MV-4-11 (cell line): Measurements from ENCODE around the gene RFT1.
A peak's percentile ranks its signal among the peaks of the same experiment; 100 is the strongest.

Experiments used
- DNase-seq: peaks from one replicate; lab custom pipeline; 2025; lab: John Stamatoyannopoulos, UW

Gene RFT1

DNA sequence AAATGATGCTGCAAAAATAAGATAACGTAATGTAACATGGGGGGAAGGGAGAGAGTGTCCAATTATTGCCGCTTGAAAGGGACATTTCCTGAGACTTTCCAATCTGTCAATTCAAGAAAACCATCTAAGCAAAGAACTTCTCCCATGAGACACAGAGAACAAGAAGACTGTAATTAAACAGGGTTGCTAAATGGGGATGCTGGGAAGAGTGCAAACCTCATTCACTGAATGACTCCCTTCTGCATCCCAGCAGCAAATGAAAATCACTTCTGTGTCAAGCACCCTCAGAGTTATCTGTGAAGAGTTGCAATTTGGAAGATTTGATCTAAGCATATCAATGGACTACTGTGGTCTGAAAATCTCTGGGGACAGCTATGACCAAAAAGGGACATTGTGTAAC, 3.6 kb downstream of the RFT1 start:
- no peak for DNase-seq

DNA sequence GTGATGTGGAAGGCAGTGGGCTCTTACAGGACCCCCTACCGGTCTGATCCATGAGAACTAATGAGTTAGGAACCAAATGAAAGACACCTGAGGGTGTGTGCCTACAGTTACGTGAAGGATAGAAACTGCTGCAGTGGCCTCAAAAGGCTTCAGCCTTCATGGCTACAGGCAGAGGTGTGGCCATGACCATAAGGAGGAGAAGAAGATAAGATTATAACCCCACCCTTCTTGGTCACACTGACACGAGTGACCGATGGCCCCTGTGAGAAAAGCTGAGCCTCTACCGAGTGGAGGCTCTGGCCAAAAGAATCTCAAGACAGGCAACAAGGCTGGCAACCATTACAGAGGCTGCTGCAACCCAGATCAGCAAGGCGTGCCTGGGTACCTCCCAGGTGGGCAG, 6.3 kb downstream of the RFT1 start:
- no peak for DNase-seq

DNA sequence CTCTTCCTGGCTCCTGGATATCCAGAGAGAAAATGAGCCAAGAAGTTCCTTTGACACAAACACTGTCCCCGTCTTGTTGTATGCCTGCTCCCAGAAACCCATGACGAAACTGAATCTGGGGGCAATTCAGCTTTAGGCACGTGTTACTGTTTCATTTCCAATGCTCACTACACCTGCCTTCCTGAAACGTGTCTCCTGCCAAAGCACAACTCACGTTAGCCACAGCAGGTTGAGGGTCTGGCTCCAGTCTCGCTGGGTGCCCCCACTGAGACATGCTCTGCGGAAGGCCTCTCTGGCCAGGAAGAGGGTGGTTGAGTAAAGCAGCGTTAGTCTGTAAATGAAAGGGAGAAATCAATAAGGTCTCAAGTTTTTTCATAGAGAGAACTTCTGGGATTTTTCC, 6.7 kb downstream of the RFT1 start:
- no peak for DNase-seq

DNA sequence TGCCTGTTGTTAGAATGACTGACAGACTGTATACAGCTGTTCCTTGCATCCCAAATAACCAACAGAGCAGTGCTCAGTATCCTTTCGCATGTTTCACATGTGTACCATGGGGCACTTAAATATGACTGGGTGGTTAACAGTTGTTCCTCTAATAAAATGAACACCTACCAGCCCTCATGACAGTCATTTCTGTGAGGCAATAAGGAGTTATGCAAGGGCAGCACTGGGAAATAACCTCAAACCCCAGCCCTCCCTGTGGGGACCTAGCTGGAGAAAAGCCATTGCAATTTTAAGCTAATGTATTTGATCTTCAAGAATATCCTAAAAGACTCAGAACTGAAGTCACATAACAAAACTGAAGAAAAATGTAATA, 7.3 kb downstream of the RFT1 start:
- DNase-seq = peak; percentile 85

DNA sequence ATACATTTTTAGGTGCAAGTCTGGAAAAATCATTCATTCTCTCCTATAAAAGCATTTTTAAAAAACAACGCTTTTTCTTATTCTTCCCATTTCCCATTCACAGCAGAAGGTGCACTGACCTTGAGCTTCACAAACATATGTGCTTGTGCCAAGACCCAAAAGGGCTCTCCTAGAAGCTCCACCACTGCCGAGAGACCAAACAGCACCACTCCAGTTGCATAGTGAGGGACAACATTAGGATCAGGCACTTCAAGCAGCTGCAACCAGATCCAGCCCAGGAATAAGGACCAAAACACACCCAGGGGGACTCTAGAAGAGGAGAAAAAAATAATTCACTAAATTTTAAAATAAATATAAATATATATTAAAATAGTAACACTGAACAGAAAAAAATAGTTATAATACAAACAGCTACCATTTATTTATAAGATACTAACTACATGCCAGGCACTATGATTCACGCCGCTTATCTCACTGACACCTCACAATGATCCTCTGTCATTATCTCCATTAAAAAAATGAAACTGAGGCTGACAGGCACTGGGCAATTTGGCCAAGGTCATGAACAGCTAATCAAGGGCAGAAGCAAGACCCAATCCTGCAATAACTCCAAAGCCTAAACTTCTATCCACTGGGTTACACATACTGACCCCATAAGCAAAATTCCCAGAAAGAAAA, 7.8 kb downstream of the RFT1 start:
- no peak for DNase-seq

DNA sequence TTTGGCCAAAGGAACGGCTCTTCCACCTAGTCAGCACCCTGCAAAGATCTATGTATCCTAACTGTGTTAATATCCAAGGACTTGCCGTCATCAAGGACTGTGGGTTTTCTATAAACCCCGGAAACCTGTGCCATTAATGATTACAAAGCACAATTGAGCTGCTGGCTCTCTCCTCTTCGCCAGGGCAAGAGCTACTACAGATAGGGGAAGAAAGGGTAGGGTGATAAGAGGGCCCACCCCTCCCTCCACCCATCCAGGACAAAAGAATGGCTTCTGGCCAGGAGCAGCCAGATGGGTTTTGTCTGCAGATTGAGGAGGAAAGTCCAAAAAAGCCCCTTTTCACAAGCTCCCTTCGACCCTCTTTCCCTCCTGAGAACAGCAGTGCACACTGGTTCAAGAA, 9.9 kb downstream of the RFT1 start:
- no peak for DNase-seq

DNA sequence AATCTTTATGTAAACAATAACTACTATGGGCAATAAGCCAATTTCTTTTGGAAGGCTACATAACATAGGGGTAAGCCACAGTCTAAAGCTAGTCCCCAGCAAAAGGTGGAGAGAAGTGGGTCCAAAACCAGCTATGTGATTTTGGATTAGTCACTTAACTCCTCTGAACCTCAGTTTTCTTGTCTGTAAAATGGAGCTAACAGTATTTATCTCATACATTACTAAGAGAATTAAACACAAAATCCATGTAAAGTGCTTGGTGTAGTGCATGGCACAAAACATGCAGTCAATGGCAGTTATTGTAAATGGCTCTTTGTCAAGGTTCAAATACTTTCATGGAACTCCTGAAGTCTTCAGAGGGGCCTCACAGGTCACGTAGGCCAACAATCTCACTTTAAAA, 13.3 kb downstream of the RFT1 start:
- DNase-seq = no peak

DNA sequence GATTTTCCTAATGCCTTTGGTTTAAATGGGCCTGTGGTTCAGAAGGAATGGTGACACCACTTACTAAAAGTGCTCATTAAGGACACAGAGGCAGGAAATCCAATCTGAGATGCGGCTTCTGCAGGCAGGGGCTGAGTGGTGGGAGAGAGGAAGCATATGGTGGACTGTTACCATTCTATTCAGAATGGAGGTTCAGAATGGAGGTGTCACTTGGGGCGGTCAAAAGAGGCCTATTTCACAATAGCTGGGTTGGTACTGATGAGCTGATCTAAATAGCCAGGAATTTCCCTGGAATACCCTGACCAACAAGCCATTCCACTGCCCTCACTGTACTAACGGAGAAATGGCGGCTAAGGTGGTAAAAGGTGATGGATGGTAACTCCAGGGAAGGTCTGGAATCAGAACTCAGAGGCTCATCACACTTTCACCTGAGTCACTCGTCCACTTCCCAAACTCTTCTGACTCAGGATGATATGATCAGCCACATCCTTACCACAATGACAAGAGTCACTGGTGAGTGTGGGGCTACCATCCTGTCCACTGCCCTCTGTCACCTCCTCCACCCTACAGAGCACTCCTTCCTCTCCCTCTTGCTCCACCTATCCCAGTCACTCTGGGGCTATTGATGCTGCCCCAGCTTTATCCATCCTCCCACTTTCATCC, 15.7 kb downstream of the RFT1 start:
- no peak for DNase-seq

DNA sequence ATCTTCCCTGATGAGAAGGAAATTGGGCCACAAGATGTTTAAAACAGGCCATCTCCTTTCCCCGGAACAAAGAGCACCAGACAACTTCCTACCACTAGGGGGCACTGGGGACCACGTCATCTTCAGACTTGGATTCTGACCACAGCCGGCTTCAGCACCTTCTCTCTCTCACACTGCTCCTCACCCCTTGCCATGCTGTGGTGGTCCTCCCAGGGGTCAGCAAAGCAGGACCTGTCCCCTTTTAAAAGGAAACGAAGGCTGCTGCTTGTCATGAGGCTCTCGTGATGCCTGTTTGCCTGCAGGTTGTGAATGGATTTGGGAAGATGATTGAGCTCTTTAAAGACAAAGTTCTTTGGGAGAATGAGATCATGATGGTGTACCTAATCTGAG, 16.2 kb downstream of the RFT1 start:
- DNase-seq = peak; percentile 68

DNA sequence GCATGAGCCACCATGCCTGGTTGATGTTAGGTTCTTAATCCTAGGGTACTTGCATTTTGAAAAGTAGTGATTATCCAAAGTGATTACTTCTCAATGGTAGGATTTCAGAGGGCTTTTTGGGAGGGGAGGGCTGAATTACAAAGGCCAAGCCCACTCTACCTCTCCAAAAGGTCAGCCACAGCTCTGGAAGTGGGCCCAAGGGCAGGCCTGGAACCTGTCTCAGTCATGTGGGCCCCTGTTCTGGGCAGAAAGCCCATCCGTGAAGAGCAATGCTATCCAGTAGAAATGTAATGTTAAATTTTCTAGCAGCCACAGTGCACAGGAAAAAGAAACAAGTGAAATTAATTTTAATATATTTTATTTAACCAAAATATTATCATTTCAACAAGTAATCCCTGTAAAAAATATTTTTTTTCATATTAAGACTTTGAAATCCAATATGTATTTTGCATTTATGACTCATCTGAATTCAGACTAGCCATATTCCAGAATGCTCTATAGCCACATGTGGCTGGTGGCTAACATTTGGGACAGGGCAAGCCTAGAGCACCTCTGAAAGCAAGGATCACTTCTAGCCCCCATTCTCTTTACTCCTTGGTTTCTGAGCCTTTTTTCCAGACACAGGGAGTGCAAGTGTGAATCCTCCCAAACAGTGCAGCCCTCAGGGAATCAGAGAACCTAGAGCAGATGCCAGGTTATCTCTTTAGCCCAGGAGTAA, 16.8 kb downstream of the RFT1 start:
- DNase-seq = no peak

DNA sequence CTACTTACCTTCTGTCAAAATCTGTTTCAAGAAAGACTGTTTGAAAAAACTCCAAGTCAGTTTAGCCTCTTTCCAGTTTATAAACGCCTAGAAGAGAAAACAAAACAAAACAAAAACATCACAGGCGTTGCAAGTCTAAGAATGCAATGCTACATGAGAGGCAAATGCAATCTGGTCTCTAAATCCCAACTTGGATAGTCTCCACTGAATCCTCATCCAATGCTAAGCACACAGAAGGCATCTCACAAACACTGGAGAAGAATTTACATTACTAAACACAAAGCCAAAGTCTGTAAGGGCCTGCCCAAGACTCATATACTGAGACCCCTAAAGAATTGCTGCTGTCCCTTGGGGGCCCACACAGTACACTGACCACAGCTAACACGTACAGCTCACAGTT, 18.4 kb downstream of the RFT1 start:
- DNase-seq = no peak

DNA sequence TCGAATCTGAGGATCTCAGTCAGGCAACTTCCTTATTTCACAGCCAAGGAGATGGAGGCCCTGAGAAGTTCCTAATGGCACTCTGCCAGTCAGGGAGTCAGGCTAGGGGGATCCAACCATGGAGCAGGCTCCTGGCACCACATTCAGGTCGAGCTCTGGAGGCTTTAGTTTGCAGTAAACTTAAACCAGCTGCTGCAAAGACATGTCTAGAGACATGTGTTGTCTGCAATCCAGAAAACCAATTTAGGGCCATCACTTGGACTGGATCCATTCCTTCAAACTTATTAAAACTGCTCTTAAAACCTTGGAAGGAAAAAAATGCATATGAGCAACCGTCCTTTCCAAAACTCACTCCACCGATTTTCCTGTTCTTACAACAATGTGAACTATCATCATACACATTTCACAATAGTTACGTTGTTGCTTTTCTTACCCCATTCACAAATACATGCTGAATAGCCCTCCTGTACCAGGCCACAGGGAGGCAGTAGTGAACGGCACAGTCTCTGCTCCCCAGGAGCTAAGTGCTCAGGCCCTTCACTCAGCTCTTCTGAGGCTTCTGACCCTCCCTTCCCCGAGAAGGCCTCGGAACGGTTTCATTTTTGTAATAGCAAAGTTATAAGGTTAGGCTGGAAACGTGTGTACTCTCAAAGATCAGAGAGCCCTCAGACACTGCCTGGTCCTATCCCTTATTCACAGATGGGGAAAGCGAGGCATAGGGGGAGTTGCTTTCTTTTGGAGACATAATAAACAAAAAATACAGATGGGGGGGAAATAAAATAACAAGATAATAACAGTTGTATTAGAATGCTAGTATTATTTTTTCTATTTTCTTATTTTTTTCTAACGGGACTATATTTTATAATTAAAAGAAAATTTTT, 20.1 kb downstream of the RFT1 start:
- DNase-seq = peak; percentile 93

DNA sequence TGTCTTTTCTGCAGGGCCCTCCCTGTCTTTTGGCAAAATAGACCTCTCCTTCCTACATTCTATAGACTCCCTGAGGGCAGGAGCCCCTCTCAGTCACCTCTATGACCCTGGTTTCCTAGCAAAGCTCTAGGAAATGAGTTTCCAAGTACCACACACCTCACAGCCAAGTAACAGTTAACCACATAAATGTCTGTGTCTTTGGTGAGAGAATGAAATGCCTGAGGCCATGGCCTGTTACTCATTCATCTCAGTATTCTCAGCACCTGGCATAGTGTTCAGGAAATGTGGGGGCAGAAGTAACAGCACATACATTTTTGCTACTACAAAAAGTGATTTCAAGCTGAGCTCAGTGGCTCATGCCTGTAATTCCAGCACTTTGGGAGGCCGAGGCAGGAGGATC, 21.0 kb downstream of the RFT1 start:
- no peak for DNase-seq

DNA sequence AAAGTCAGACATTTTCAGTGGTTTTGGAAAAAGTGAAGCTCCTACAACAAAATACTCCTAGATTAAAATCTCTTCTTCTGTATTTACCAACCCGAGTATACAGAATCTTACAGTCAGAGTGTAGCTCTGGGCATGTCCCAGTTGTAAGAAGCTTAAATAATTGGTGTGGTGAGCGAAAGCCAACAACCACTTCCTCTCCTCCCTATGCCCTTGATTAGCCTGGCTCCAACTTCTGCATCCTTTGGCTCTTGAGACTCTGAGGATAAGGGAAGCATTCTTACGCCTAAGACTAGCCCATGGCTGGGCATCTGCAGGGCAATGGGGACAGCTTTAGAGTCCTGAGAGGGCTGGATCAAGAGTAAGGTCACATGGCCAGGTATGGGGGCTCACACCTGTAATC, 25.5 kb downstream of the RFT1 start:
- peak; percentile 91 for DNase-seq

DNA sequence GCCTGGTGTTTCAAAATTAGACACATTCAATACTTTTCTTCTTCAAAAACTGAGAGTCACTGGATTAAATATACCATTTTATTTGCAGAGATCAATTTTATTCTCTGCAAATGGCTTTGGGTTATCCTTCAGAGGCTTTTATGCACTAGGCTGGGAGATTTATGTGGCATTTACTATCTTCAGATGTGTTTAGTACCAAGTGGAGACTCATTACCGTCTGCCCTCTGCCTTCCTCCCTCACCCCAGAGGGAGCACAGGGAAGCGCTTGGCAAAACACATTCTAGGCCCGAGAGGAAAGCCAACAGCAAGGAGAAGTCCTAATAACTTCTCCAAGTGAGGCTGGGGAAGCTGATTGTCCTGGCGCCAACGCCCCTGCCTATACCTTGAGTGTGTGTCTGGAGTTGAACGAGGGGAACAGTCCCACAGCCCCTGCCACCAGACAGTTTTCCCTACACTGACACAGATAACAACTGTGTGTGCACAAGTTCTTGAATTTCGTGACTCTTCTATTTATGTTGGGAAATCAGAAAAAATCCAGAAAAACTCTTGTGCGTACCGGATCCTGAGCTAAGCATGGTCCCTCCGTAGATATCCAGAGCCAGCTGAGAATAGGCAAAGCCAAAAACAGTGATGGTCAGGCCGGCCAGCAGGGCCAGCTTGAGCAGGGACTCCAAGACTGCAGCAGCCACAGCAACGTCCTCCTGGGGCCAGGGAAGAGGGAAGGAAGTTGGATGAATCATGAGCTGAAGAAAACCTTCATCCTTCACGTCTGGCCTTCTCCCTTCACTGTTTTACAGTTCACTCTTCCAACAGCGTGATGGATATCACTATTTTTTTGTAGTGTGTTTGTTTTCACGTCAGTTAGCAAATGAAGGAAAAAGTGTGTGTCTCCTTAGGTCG, 26.6 kb downstream of the RFT1 start:
- DNase-seq = peak; percentile 25

DNA sequence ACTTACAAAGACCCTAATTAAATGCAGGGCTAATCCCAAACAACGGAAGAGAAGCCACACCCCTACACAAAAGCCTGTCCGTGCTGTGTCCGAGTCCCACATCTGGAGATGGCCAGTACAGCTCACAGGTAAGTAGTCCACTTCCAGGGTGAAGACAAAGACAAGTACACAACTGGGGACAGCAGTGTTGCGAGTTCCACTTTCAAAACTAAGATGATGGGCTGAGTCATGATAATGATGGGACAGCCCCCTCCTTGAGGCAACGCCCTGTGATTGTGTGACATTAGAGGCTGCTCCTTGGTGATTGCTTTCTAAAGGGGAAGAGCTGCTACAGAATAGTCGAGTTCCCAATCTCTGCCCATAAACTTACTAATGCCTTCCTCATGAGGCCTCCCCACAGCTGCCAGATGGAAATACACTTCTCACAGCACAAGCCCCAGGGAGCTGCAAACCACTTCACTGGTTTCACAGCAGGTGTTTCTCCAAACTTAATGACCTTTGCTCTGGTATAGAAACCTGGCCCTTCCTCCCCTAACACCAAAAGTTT, 27.6 kb downstream of the RFT1 start:
- peak; percentile 89 for DNase-seq

DNA sequence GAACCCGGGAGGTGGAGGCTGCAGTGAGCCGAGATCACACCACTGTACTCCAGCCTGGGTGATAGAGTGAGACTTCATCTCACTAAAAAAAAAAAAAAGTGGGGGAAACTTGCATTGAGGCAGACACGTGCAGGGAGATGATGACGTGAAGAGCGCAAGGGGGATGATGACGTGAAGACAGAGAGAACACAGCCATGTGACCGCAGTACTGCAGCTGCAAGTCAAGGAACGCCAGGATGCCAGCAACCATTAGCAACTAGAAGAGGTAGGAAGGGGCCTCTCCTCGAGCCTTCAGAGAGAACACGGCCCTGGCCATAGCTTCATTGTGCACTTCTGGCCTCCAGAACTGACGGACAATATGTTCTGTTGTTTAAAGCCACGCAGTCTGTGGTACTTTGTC, 28.3 kb downstream of the RFT1 start:
- DNase-seq = no peak

DNA sequence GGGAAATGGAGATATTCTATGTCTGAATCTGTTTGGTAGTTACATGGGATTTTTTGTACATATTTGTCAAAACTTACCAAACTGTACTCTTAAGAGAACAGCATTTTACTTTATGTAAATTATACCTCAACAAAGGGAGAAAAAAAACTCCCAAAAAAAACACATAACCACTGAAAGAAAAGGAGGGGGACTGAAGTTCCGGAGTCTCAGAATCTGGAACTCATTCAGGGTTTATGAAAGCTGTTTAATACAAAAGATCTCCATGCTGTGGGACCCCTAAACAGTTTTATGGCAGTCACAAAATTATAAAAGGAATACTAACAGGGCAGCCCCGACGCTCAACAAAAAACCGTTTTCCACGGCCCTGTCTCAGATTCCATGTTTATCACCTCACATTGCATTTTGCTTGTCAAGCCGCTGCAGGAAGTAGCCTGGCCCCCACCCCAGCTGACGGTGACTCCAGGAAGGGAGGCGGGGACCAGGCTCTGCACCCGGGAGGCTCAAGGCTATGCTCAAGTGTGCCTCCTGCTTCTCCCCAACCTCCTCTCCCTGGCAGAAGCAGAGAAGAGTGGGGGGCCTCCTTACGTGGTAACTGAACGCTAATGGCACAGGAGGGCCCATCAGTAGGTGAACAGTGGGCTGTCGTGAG, 29.3 kb downstream of the RFT1 start:
- no peak for DNase-seq

DNA sequence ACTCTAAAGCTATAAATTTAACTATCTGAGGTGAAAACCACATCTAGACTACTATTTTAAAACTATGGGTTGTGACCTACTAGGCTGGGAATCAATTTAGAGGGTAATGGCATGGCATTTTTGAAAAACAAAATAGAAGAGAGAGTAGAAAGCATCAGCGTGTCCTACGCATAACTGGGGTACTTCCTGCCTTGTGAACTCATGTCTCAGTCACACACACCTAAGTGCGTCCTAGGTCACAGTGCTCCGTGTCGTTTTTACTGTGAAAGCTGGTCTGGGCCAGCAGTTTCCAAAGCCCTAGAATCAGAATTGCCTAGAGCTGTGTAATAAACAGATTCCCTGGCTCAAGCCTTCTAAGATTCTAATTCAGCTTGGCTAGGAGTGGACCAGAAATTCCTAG, 32.3 kb downstream of the RFT1 start:
- DNase-seq = no peak

DNA sequence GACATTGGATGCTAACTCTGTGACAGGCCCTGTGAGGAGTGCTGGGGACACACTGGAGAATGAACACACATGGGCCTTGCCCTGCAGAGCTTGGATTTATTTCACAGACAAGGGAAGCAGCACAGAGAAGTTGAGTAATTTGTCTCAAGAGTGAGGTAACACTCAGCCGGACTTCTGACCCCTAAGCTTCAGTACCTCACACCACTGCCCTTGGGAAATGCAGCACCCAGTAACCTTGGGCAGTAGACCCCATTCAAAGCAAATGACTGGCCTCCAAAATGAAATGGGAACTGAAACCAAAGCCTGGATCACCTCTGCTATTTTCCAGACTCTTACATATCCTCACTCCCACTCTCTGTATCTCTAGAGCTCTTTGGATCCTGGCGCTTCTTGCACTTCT, 37.3 kb downstream of the RFT1 start:
- DNase-seq = peak; percentile 77

DNA sequence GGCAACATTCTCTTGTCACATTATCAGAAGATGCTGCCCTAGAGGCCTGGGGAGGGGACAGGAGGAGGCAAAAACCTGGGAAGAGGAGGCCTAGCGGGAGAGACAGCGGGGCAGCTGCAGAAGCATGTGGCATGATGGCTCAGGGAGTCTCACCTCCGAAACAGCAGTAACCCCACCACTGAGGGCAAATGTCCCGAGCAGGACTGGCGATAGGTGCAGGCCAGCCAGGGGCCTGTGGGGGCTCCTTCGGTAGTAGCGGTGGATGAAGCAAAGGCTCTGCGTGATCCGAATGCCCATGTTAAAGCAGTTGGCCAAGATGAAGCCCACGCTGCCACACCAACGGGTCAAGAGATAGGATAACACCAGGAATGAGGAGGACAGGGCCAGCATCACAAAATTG, 38.0 kb downstream of the RFT1 start:
- no peak for DNase-seq
